Body of pancreas (tissue), 4 donors: Measurements from ENCODE around the gene SPIN2B.

ENCODE experiments used
- CTCF ChIP-seq, 7 experiments: fragments of 450-650 bp in 4 of 7; fragments of 200-600 bp in 3 of 7; sonication (generic) in 3 of 7; IDR thresholded peaks; one replicate each; pipeline ENCODE4 v1.5.1; 2016 to 2019; ENCODE audit warnings: antibody characterized with exemption in 7 of 7
- POLR2A ChIP-seq, 3 donors: fragments of 450-650 bp; IDR thresholded peaks; one replicate each; pipeline ENCODE4 v1.6.1; 2016; ENCODE audit warnings: antibody characterized with exemption in 3 of 3, mild to moderate bottlenecking in 2 of 3

- TF ChIP-seq CTCF (IDR thresholded peaks at IDR 0.05) (no peak), POLR2A (IDR thresholded peaks at IDR 0.05) (no peak)
Observed at GRCh38 chrX:57070185-57070984, 51.0 kb downstream of the SPIN2B start.
